Natural killer cell (primary cell): ENCODE measurements around the gene TMEM62. TPM values are rescaled to one million over a fixed set of nuclear protein-coding genes. Genes with fewer than 3 reads are reported as not detected.

Experiments used
- ATAC-seq, 3 donors: fragments of 150-1000 bp in 2 of 3; fragments of 200-7000 bp in 1 of 3; cut with Tn5 transposase; 1 replicate in 1 of 3; 2 replicates in 2 of 3; pipeline ENCODE4 v1.10.0; 2021; ENCODE audit warnings: mild to moderate bottlenecking in 2 of 3, moderate library complexity in 2 of 3
- DNase-seq, 2 donors: peaks; one replicate each; pipeline versions ENCODE4 v3.0.0 to v3.0.0-alpha.2; 2013 to 2021; ENCODE audit warnings: mixed read lengths in 1 of 2
- H3K27ac ChIP-seq: one replicate; pipeline ENCODE4 v1.5.1; 2013; ENCODE audit warnings: mild to moderate bottlenecking, low read length
- H3K27me3 ChIP-seq: one replicate; pipeline ENCODE4 v1.6.1; 2013; ENCODE audit warnings: low read length; ENCODE audit not compliant: control insufficient read depth, insufficient read depth
- H3K36me3 ChIP-seq: one replicate; pipeline ENCODE4 v1.6.1; 2013; ENCODE audit warnings: low read length; ENCODE audit not compliant: control insufficient read depth, insufficient read depth
- H3K4me1 ChIP-seq: one replicate; pipeline ENCODE4 v1.6.1; 2013; ENCODE audit warnings: low read length; ENCODE audit not compliant: control insufficient read depth, insufficient read depth
- H3K4me3 ChIP-seq: one replicate; pipeline ENCODE4 v1.5.1; 2013; ENCODE audit warnings: low read length
- H3K9me3 ChIP-seq: one replicate; pipeline ENCODE4 v1.6.1; 2013; ENCODE audit warnings: low read length; ENCODE audit not compliant: control insufficient read depth, insufficient read depth
- H3K27ac Mint-ChIP-seq, 2 donors: one replicate each; pipeline ENCODE4 v1.8.0; 2022; ENCODE audit warnings: mild to moderate bottlenecking in 2 of 2, mixed read lengths in 2 of 2, moderate library complexity in 1 of 2
- H3K27me3 Mint-ChIP-seq, 2 donors: one replicate each; pipeline ENCODE4 v1.8.0; 2022; ENCODE audit warnings: low read depth in 2 of 2, mixed read lengths in 2 of 2
- H3K36me3 Mint-ChIP-seq: one replicate; pipeline ENCODE4 v1.8.0; 2022; ENCODE audit warnings: mixed read lengths
- H3K4me1 Mint-ChIP-seq, 2 donors: one replicate each; pipeline ENCODE4 v1.8.0; 2022; ENCODE audit warnings: mixed read lengths in 2 of 2
- H3K4me3 Mint-ChIP-seq: one replicate; pipeline ENCODE4 v1.8.0; 2022; ENCODE audit warnings: mild to moderate bottlenecking, moderate library complexity, mixed read lengths
- H3K9me3 Mint-ChIP-seq, 2 donors: one replicate each; pipeline ENCODE4 v1.8.0; 2022; ENCODE audit warnings: mixed read lengths in 2 of 2
- WGBS: methylation state at CpG from one replicate; pipeline ENCODE4 v1.1.7; 2013; ENCODE audit warnings: missing lambda C conversion rate; ENCODE audit not compliant: insufficient coverage; 5-methylcytosine and 5-hydroxymethylcytosine counted together
- intact Hi-C: fragments of 100-400 bp; cut with micrococcal nuclease; formaldehyde crosslinking; loops from one replicate; pipeline ENCODE4 v1.14.2; 2022
- total RNA-seq, 4 donors: library from RNA; stranded (reverse); fragments of 120-200 nt in 1 of 4; gene quantifications; one replicate each; pipeline versions ENCODE4 v1.2.3 to v1.2.4, GENCODE V29; 2013 to 2022
- TF ChIP-seq, protein P1 (sequence below): fragments of 200-600 bp; IDR thresholded peaks from one replicate; pipeline ENCODE4 v1.8.0; 2022; ENCODE audit warnings: antibody characterized with exemption

Gene TMEM62
- total RNA-seq, 3 donors from 2014 or later (not counting 1 experiment from before 2014, with no cell fraction given) = 39.4 to 43.8 (median 40.8) TPM

GRCh38 chr15:43150191-43150929 lies 17.0 kb downstream of the TMEM62 start:
- Mint-ChIP-seq H3K27ac (no peak overlapping the region), H3K27me3 (no peaks in the 10 kb centered on the region), H3K36me3 (peaks cover 15% of the 10 kb centered on the region), H3K4me1 (peaks cover 13 to 15% of the 10 kb centered on the region in 2 donors), H3K9me3 (no peaks in the 10 kb centered on the region), H3K4me3 (no peak overlapping the region)
- Histone ChIP-seq H3K27ac (no peak overlapping the region), H3K9me3 (no peaks in the 10 kb centered on the region), H3K4me3 (no peak overlapping the region), H3K4me1 (no peaks in the 10 kb centered on the region), H3K27me3 (no peaks in the 10 kb centered on the region), H3K36me3 (peaks cover 74% of the 10 kb centered on the region)
- TF ChIP-seq, protein P1, sequence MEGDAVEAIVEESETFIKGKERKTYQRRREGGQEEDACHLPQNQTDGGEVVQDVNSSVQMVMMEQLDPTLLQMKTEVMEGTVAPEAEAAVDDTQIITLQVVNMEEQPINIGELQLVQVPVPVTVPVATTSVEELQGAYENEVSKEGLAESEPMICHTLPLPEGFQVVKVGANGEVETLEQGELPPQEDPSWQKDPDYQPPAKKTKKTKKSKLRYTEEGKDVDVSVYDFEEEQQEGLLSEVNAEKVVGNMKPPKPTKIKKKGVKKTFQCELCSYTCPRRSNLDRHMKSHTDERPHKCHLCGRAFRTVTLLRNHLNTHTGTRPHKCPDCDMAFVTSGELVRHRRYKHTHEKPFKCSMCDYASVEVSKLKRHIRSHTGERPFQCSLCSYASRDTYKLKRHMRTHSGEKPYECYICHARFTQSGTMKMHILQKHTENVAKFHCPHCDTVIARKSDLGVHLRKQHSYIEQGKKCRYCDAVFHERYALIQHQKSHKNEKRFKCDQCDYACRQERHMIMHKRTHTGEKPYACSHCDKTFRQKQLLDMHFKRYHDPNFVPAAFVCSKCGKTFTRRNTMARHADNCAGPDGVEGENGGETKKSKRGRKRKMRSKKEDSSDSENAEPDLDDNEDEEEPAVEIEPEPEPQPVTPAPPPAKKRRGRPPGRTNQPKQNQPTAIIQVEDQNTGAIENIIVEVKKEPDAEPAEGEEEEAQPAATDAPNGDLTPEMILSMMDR = no peak
- ATAC-seq = no peak
- WGBS = 99% methylated on average over 4 of the region's 5 CpGs
- DNase-seq = no peak
- intact Hi-C loops = no loop called here

GRCh38 chr15:43151688-43152087 lies 18.3 kb downstream of the TMEM62 start:
- 47% methylated on average over 2 of the region's 2 CpGs for WGBS
- no peaks in the 10 kb centered on the region for H3K9me3 Mint-ChIP-seq
- H3K27me3 ChIP-seq = no peaks in the 10 kb centered on the region
- no peaks in the 10 kb centered on the region for H3K9me3 ChIP-seq
- intact Hi-C loops = no loop called here
- H3K27ac ChIP-seq = no peak overlapping the region
- H3K36me3 Mint-ChIP-seq = peaks cover 15% of the 10 kb centered on the region
- no peaks in the 10 kb centered on the region for H3K4me1 ChIP-seq
- TF ChIP-seq, protein P1 = no peak
- DNase-seq (peak in 1 of 2 donors; percentile 68), ATAC-seq (peak in 2 of 3 donors; percentile 44 to 67)
- H3K27ac Mint-ChIP-seq = peak overlapping the region in 1 of 2 donors; percentile 73
- peaks cover 13 to 15% of the 10 kb centered on the region in 2 donors for H3K4me1 Mint-ChIP-seq
- peaks cover 78% of the 10 kb centered on the region for H3K36me3 ChIP-seq
- H3K27me3 Mint-ChIP-seq = no peaks in the 10 kb centered on the region
- H3K4me3 ChIP-seq = no peak overlapping the region
- H3K4me3 Mint-ChIP-seq = no peak overlapping the region

- ATAC-seq = no peak
- Histone ChIP-seq H3K27ac (no peak overlapping the region), H3K27me3 (no peaks in the 10 kb centered on the region), H3K4me1 (no peaks in the 10 kb centered on the region), H3K9me3 (no peaks in the 10 kb centered on the region), H3K4me3 (no peak overlapping the region), H3K36me3 (peaks cover 71% of the 10 kb centered on the region)
- no peaks in the 10 kb centered on the region for H3K9me3 Mint-ChIP-seq
- no peak overlapping the region for H3K4me3 Mint-ChIP-seq
- H3K27me3 Mint-ChIP-seq = no peaks in the 10 kb centered on the region
- DNase-seq = no peak
- H3K27ac Mint-ChIP-seq = peak overlapping the region in 1 of 2 donors; percentile 5
- TF ChIP-seq, protein P1 = no peak
- H3K36me3 Mint-ChIP-seq = peaks cover 15% of the 10 kb centered on the region
- H3K4me1 Mint-ChIP-seq = peaks cover 15 to 17% of the 10 kb centered on the region in 2 donors
- intact Hi-C loops = no loop called here
Observed at GRCh38 chr15:43153269-43153668, 19.9 kb downstream of the TMEM62 start.
